ENCODE data around the gene CCDC97.
A peak's percentile ranks its signal among the peaks of the same experiment; 100 is the strongest.

CCDC97 gene

DNA sequence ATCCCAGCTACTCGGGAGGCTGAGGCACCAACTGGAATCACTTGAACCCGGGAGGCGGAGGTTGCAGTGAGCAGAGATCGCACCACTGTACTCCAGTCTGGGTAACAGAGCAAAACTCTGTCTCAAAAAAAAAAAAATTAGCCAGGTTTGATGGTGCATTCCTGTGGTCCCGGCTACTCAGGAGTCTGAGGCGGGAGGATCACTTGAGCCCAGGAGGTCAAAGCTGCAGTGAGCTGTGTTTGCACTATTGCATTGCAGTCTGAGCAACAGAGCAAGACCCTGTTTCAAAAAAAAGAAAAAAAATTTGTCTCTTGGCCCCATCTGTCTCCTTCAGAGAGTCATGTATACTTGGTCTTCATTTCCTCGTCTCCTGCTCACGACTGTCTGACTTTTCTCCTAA lies 1.6 kb downstream of the CCDC97 start:
- H3K4me3 ChIP-seq (replicated peaks in 1 of 2; ENCODE audit: low read depth in 2 of 2, low read length in 2 of 2), result peak overlapping the region in 1 of 2 donors; percentile 80
- DNase-seq (ENCODE audit: low read depth in 2 of 2), result no peak
- TF ChIP-seq, protein P1, sequence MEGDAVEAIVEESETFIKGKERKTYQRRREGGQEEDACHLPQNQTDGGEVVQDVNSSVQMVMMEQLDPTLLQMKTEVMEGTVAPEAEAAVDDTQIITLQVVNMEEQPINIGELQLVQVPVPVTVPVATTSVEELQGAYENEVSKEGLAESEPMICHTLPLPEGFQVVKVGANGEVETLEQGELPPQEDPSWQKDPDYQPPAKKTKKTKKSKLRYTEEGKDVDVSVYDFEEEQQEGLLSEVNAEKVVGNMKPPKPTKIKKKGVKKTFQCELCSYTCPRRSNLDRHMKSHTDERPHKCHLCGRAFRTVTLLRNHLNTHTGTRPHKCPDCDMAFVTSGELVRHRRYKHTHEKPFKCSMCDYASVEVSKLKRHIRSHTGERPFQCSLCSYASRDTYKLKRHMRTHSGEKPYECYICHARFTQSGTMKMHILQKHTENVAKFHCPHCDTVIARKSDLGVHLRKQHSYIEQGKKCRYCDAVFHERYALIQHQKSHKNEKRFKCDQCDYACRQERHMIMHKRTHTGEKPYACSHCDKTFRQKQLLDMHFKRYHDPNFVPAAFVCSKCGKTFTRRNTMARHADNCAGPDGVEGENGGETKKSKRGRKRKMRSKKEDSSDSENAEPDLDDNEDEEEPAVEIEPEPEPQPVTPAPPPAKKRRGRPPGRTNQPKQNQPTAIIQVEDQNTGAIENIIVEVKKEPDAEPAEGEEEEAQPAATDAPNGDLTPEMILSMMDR (IDR thresholded peaks at IDR 0.05; ENCODE audit: low read depth, low read length), result no peak

DNA sequence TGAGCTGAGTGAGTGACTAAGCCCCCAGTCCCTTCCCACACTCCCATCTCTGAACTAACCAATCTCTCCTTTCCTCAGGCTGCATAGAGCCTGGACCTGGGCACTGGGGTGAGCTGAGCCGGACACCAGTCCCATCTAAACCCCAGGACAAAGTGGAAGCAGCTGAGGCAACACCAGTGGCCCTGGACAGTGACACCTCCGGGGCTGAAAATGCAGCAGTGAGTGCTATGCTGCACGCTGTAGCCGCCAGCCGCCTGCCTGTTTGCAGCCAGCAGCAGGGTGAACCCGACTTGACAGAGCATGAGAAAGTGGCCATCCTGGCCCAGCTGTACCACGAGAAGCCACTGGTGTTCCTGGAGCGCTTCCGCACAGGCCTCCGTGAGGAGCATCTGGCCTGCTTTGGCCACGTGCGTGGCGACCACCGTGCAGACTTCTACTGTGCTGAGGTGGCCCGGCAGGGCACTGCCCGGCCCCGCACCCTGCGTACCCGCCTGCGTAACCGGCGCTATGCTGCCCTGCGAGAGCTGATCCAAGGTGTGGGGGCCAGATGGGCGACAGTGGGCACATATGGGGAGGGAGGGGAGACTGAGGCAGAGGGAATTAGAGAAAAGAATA lies 6.4 kb downstream of the CCDC97 start:
- H3K4me3 ChIP-seq (replicated peaks in 1 of 2; ENCODE audit: low read depth in 2 of 2, low read length in 2 of 2), result no peak overlapping the region
- TF ChIP-seq, protein P1 (IDR thresholded peaks at IDR 0.05; ENCODE audit: low read depth, low read length), result no peak
- no peak for DNase-seq (ENCODE audit: low read depth in 2 of 2)

DNA sequence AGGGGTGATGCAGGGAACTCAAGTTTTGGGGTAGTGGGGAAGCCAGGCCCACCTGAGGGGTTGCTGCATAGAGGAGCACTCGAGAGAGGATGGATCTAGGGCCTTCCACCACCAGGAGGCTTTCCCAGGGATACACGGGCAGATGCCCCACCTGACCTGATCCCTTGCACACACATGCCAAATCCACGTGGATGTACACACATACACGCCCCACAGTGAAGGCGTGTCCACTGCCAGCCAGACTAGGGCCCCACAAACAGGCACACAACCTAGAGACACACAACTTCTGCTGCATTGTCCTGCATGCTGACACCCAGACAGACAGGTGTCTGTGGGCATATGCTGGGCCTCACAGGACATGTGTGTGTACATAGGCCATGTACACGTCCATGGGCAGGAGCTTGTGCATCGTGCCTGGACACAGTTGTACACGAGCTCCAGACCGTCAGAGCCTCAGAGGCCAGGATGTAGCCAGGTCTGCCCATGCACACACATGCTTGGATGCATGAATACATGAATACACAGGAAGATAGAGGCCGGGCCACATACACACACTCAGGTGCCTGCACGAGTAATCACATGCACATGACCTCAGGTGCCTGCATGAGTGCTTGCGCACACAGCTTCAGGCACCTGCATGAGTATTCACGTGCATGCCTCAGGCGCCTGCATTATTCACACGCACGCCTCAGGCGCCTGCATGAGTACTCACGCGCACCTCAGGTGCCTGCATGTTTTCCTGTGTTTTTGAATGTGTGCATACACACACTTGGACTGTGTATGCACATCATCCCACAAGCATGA lies 8.9 kb downstream of the CCDC97 start:
- no peak for DNase-seq (ENCODE audit: low read depth in 2 of 2)
- no peak overlapping the region for H3K4me3 ChIP-seq (replicated peaks in 1 of 2; ENCODE audit: low read depth in 2 of 2, low read length in 2 of 2)
- TF ChIP-seq, protein P1 (IDR thresholded peaks at IDR 0.05; ENCODE audit: low read depth, low read length), result no peak

DNA sequence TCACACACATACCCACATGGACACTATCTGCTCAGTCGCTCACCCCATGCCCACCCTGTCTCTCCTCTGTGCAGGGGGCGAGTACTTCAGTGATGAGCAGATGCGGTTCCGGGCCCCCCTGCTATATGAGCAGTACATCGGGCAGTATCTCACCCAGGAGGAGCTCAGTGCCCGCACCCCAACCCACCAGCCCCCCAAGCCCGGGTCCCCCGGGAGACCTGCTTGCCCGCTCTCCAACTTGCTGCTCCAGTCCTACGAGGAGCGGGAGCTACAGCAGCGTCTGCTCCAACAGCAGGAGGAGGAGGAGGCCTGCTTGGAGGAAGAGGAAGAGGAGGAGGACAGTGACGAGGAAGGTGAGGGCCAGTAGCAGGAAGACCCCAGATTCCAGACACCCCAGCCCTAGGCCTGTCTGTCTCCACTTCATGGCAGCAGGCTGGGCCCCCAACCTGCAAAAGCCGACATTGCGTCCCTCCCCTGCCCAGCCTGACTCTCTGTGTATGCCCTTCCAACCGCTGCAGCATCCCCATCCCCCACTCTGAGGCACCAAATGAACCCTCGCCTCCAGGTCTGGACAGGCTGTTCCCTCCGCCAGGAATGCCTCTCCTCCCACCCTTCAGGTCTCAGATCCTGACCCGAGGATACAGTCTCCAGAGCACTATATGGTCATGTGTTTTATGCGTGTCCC lies 9.7 kb downstream of the CCDC97 start:
- H3K4me3 ChIP-seq (replicated peaks in 1 of 2; ENCODE audit: low read depth in 2 of 2, low read length in 2 of 2), result no peak overlapping the region
- DNase-seq (ENCODE audit: low read depth in 2 of 2), result no peak
- TF ChIP-seq, protein P1 (IDR thresholded peaks at IDR 0.05; ENCODE audit: low read depth, low read length), result no peak

DNA sequence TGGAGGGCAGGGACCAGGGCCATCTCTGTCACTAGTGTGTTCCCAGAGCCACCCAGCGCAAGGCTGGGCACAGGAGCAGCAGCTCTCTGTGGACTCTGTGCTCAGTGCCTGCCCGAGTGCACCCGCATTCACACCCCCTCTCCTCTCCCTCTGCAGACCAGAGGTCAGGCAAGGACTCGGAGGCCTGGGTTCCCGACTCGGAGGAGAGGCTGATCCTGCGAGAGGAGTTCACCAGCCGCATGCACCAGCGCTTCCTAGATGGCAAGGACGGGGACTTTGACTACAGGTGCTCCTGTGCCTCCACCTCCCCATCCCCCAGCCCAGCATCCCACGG lies 10.2 kb downstream of the CCDC97 start:
- H3K4me3 ChIP-seq (replicated peaks in 1 of 2; ENCODE audit: low read depth in 2 of 2, low read length in 2 of 2), result no peak overlapping the region
- TF ChIP-seq, protein P1 (IDR thresholded peaks at IDR 0.05; ENCODE audit: low read depth, low read length), result no peak
- no peak for DNase-seq (ENCODE audit: low read depth in 2 of 2)

DNA sequence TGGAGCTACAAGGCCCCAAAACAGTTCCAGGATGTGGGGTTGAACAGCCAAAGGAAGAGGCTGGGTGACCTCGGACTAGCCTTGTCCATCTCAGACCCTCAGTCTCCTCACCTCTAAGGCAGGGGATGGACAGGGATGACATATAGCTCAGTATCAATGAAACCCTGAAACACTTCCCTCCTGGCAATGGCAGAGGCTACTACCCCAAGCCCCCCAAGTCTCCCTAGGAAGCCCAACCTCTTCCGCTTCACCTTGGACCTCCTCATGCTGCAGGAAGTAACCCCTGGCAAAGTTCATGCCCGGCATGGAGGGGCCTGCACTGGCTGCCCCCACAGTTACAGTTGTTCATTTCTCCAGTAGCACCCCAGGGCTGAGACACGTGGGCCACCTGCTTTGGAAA lies 10.6 kb downstream of the CCDC97 start:
- no peak overlapping the region for H3K4me3 ChIP-seq (replicated peaks in 1 of 2; ENCODE audit: low read depth in 2 of 2, low read length in 2 of 2)
- TF ChIP-seq, protein P1 (IDR thresholded peaks at IDR 0.05; ENCODE audit: low read depth, low read length), result no peak
- DNase-seq (ENCODE audit: low read depth in 2 of 2), result no peak
